Amniotic epithelial cell (primary cell): ENCODE data around the gene GAS7.

Source experiments
- DNase-seq: peaks from one replicate; pipeline ENCODE4 v3.0.0-alpha.2; 2010; ENCODE audit warnings: low read depth

The GAS7 gene

GRCh38 chr17:10135539-10136257 is 62.7 kb downstream of the GAS7 start:
- DNase-seq, result peak; percentile 69

GRCh38 chr17:10130677-10131076 is 67.7 kb downstream of the GAS7 start:
- DNase-seq, result no peak

GRCh38 chr17:10130263-10130662 is 68.1 kb downstream of the GAS7 start:
- DNase-seq, result no peak

GRCh38 chr17:10127819-10128425 is 70.5 kb downstream of the GAS7 start:
- DNase-seq, result peak; percentile 97

GRCh38 chr17:10126616-10127501 is 71.5 kb downstream of the GAS7 start:
- DNase-seq, result peak; percentile 91

GRCh38 chr17:10126276-10126615 is 72.2 kb downstream of the GAS7 start:
- DNase-seq, result no peak

- peak; percentile 72 for DNase-seq
Observed at GRCh38 chr17:10125531-10126275, 72.7 kb downstream of the GAS7 start.

- no peak for DNase-seq
Observed at GRCh38 chr17:10123093-10123492, 75.3 kb downstream of the GAS7 start.

GRCh38 chr17:10121971-10122707 is 76.3 kb downstream of the GAS7 start:
- peak; percentile 66 for DNase-seq

GRCh38 chr17:10120749-10121148 is 77.7 kb downstream of the GAS7 start:
- peak; percentile 70 for DNase-seq

GRCh38 chr17:10120109-10120485 is 78.3 kb downstream of the GAS7 start:
- no peak for DNase-seq

GRCh38 chr17:10119203-10120108 is 79.0 kb downstream of the GAS7 start:
- no peak for DNase-seq

- no peak for DNase-seq
Observed at GRCh38 chr17:10118788-10119130, 79.6 kb downstream of the GAS7 start.

GRCh38 chr17:10117581-10118001 is 80.8 kb downstream of the GAS7 start:
- DNase-seq, result peak; percentile 77

GRCh38 chr17:10116753-10117420 is 81.5 kb downstream of the GAS7 start:
- DNase-seq, result peak; percentile 88

GRCh38 chr17:10116267-10116666 is 82.1 kb downstream of the GAS7 start:
- no peak for DNase-seq

GRCh38 chr17:10115536-10115932 is 82.9 kb downstream of the GAS7 start:
- no peak for DNase-seq

GRCh38 chr17:10114931-10115535 is 83.4 kb downstream of the GAS7 start:
- DNase-seq, result peak; percentile 100

GRCh38 chr17:10112962-10113361 is 85.4 kb downstream of the GAS7 start:
- no peak for DNase-seq
